GM12878 (cell line): Measurements from ENCODE around the gene NTN1.

Experiments used
- YY1 ChIP-seq: IDR thresholded peaks from 2 replicates; pipeline ENCODE4 v1.6.1; 2011; ENCODE audit warnings: low read depth, mild to moderate bottlenecking, low read length
- ZNF274 ChIP-seq: IDR thresholded peaks from one replicate; pipeline ENCODE4 v1.8.0; 2011; ENCODE audit not compliant: insufficient read length, insufficient read depth
- TF ChIP-seq, protein P1 (sequence below): IDR thresholded peaks from 2 replicates; pipeline ENCODE4 v1.6.1; 2012; ENCODE audit warnings: low read length, inconsistent platforms
- TF ChIP-seq, protein P2 (sequence below), 3 experiments: IDR thresholded peaks in 2 of 3; conservative IDR thresholded peaks in 1 of 3; 2 replicates each; pipeline ENCODE4 v1.5.1; 2011; ENCODE audit warnings: low read depth in 3 of 3, low read length in 3 of 3, mild to moderate bottlenecking in 3 of 3, control low read depth in 2 of 3, moderate library complexity in 2 of 3, inconsistent platforms in 1 of 3, mixed read lengths in 1 of 3; ENCODE audit not compliant: control insufficient read depth in 2 of 3, insufficient read depth in 1 of 3; ENCODE audit errors: extremely low read depth in 1 of 3
- TF ChIP-seq, protein P3 (sequence below): IDR thresholded peaks from 2 replicates; pipeline ENCODE4 v1.6.1; 2012; ENCODE audit warnings: mild to moderate bottlenecking, low read depth, low read length

DNA sequence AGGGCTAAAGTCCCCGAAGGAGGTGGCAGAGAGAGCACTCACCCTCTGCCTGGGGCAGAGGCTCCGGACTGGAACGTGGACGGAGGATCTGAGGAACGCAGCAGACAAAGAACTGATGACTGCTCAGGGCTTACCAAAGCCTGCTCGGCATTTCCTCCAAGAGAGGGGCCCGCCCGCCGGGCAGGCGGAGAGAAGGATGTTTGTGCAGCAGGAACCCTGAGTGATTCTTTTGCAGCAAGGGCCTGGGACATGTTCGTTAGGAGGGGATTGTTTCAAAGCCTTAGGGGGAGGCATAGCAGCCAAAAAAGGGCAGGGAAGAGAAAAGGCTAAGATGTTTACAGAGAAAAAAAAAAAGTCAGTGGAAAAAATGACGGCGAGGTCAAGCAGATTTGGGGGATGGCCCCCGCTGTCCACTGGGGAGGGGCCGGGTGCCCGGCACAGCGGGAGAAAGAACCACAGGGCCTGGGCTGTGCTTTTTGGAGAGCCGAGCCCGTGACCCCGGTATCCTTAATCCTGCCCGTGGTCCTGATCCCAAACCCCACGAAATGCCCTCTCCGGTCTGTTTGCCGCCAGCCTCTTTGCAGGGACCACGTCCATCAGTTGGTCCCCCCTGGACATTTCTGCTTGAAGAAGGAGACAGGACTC is 129.3 kb downstream of the NTN1 start:
- TF ChIP-seq, protein P1, sequence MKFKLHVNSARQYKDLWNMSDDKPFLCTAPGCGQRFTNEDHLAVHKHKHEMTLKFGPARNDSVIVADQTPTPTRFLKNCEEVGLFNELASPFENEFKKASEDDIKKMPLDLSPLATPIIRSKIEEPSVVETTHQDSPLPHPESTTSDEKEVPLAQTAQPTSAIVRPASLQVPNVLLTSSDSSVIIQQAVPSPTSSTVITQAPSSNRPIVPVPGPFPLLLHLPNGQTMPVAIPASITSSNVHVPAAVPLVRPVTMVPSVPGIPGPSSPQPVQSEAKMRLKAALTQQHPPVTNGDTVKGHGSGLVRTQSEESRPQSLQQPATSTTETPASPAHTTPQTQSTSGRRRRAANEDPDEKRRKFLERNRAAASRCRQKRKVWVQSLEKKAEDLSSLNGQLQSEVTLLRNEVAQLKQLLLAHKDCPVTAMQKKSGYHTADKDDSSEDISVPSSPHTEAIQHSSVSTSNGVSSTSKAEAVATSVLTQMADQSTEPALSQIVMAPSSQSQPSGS, result no peak
- no peak for TF ChIP-seq ZNF274
- TF ChIP-seq, protein P2, sequence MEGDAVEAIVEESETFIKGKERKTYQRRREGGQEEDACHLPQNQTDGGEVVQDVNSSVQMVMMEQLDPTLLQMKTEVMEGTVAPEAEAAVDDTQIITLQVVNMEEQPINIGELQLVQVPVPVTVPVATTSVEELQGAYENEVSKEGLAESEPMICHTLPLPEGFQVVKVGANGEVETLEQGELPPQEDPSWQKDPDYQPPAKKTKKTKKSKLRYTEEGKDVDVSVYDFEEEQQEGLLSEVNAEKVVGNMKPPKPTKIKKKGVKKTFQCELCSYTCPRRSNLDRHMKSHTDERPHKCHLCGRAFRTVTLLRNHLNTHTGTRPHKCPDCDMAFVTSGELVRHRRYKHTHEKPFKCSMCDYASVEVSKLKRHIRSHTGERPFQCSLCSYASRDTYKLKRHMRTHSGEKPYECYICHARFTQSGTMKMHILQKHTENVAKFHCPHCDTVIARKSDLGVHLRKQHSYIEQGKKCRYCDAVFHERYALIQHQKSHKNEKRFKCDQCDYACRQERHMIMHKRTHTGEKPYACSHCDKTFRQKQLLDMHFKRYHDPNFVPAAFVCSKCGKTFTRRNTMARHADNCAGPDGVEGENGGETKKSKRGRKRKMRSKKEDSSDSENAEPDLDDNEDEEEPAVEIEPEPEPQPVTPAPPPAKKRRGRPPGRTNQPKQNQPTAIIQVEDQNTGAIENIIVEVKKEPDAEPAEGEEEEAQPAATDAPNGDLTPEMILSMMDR (IDR thresholded peaks at IDR 0.05 in 2 of 3, conservative IDR thresholded peaks at IDR 0.05 in 1 of 3; ENCODE audit: control insufficient read depth in 2 of 3, extremely low read depth in 1 of 3, insufficient read depth in 1 of 3, low read depth in 3 of 3, low read length in 3 of 3), result no peak
- no peak for TF ChIP-seq YY1
- TF ChIP-seq, protein P3, sequence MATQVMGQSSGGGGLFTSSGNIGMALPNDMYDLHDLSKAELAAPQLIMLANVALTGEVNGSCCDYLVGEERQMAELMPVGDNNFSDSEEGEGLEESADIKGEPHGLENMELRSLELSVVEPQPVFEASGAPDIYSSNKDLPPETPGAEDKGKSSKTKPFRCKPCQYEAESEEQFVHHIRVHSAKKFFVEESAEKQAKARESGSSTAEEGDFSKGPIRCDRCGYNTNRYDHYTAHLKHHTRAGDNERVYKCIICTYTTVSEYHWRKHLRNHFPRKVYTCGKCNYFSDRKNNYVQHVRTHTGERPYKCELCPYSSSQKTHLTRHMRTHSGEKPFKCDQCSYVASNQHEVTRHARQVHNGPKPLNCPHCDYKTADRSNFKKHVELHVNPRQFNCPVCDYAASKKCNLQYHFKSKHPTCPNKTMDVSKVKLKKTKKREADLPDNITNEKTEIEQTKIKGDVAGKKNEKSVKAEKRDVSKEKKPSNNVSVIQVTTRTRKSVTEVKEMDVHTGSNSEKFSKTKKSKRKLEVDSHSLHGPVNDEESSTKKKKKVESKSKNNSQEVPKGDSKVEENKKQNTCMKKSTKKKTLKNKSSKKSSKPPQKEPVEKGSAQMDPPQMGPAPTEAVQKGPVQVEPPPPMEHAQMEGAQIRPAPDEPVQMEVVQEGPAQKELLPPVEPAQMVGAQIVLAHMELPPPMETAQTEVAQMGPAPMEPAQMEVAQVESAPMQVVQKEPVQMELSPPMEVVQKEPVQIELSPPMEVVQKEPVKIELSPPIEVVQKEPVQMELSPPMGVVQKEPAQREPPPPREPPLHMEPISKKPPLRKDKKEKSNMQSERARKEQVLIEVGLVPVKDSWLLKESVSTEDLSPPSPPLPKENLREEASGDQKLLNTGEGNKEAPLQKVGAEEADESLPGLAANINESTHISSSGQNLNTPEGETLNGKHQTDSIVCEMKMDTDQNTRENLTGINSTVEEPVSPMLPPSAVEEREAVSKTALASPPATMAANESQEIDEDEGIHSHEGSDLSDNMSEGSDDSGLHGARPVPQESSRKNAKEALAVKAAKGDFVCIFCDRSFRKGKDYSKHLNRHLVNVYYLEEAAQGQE, result no peak
